Cardiac ventricle fibroblast (primary cell): Measurements from ENCODE around the gene SLC41A3. TPM values are rescaled to one million over a fixed set of nuclear protein-coding genes. Genes with fewer than 3 reads are reported as not detected.

ENCODE experiments used
- total RNA-seq: library from RNA; depleted of rRNA; stranded (reverse); fragments of >200 nt; gene quantifications from 2 replicates; pipeline ENCODE4 v1.2.3, GENCODE V29; 2015

SLC41A3 gene
- 35.8 and 39.4 TPM in 2 replicates for total RNA-seq

GRCh38 chr3:126083913-126084767 lies at the start of gene SLC41A3:
SLC41A3 (minus strand) TSS chr3:126084124; CDS start chr3:126068219, 15,905 bp downstream.

GRCh38 chr3:125968701-125969592 lies 115.0 kb downstream of the SLC41A3 start, which contains the start of gene ROPN1B:
ROPN1B (plus strand) TSS chr3:125969178; CDS start chr3:125972055, 2,877 bp downstream.

Other genes starting within 250 kb of the SLC41A3 start
- gene ROPN1B, start 114.9 kb downstream of the SLC41A3 start, total RNA-seq: not detected in 2 replicates
- 93.4 and 96.4 TPM in 2 replicates for gene ALDH1L1, start 96.5 kb upstream of the SLC41A3 start, total RNA-seq